Gastrocnemius medialis (tissue), 4 donors: Measurements from ENCODE around the gene PNMA8A. TPM values are rescaled to one million over a fixed set of nuclear protein-coding genes. Genes with fewer than 3 reads are reported as not detected.

Experiments used
- ATAC-seq, 2 donors: fragments of 150-250 bp; one replicate each; pipeline ENCODE4 v1.9.1; 2016
- DNase-seq, 2 donors: peaks; one replicate each; pipeline ENCODE4 v3.0.0-alpha.2; 2019
- H3K27ac ChIP-seq, 4 donors: fragments of 200-600 bp; sonication (generic); 1 replicate in 1 of 4; 2 replicates in 3 of 4; pipeline ENCODE4 v1.5.1; 2016 to 2018; ENCODE audit warnings: mild to moderate bottlenecking in 2 of 4, moderate library complexity in 1 of 4
- H3K27me3 ChIP-seq, 3 donors: fragments of 200-600 bp; sonication (generic) in 2 of 3; 1 replicate in 1 of 3; 2 replicates in 2 of 3; pipeline versions ENCODE4 v1.5.1 to v1.6.0; 2016 to 2019; ENCODE audit warnings: mild to moderate bottlenecking in 1 of 3, moderate library complexity in 1 of 3
- H3K36me3 ChIP-seq, 2 donors: fragments of 200-600 bp; sonication (generic) in 1 of 2; one replicate each; pipeline ENCODE4 v1.5.1; 2017 to 2018
- H3K4me1 ChIP-seq, 2 donors: fragments of 200-600 bp; sonication (generic) in 1 of 2; one replicate each; pipeline ENCODE4 v1.5.1; 2016 to 2017; ENCODE audit warnings: mild to moderate bottlenecking in 2 of 2
- H3K4me3 ChIP-seq, 4 donors: fragments of 200-600 bp; sonication (generic) in 3 of 4; 1 replicate in 1 of 4; 2 replicates in 3 of 4; pipeline ENCODE4 v1.5.1; 2016 to 2019; ENCODE audit warnings: mild to moderate bottlenecking in 2 of 4
- H3K9me3 ChIP-seq, 3 donors: fragments of 200-600 bp; sonication (generic) in 2 of 3; 1 replicate in 1 of 3; 2 replicates in 2 of 3; pipeline ENCODE4 v1.5.1; 2016 to 2019
- POLR2A ChIP-seq, 2 donors: fragments of 450-650 bp; IDR thresholded peaks; one replicate each; pipeline ENCODE4 v1.6.1; 2017; ENCODE audit warnings: antibody characterized with exemption in 2 of 2, mild to moderate bottlenecking in 2 of 2, moderate library complexity in 2 of 2
- in situ Hi-C, 4 donors: fragments of 200-750 bp; cut with MboI; loops; one replicate each; pipeline versions ENCODE4 v1.15.0 to v1.8.0; 2017; ENCODE audit warnings: low sequenced_read_pairs in 4 of 4
- intact Hi-C: fragments of 100-400 bp; cut with DNase I; formaldehyde crosslinking; loops from one replicate; pipeline ENCODE4 v1.15.1; 2023; ENCODE audit warnings: low total_unique reads
- total RNA-seq, 4 donors: library from RNA; depleted of rRNA; stranded (reverse); fragments of >200 nt; gene quantifications; one replicate each; pipeline versions ENCODE4 v1.1.0 to v1.2.3, GENCODE V29; 2016
- TF ChIP-seq, protein P1 (sequence below), 5 experiments: fragments of 450-650 bp in 3 of 5; fragments of 200-600 bp in 2 of 5; sonication (generic) in 2 of 5; IDR thresholded peaks in 4 of 5; conservative IDR thresholded peaks in 1 of 5; 1 replicate in 4 of 5; 2 replicates in 1 of 5; pipeline ENCODE4 v1.5.1; 2016 to 2019; ENCODE audit warnings: antibody characterized with exemption in 5 of 5, mild to moderate bottlenecking in 3 of 5, moderate library complexity in 3 of 5

Gene PNMA8A, protein sequence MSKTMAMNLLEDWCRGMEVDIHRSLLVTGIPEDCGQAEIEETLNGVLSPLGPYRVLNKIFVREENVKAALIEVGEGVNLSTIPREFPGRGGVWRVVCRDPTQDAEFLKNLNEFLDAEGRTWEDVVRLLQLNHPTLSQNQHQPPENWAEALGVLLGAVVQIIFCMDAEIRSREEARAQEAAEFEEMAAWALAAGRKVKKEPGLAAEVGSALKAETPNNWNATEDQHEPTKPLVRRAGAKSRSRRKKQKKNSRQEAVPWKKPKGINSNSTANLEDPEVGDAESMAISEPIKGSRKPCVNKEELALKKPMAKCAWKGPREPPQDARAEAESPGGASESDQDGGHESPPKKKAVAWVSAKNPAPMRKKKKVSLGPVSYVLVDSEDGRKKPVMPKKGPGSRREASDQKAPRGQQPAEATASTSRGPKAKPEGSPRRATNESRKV
- under 1 TPM in 3 of 4 donors, not detected in 1; 0.13 to 0.83 (median 0.60) TPM for total RNA-seq

- DNase-seq, result peak in 1 of 2 donors; percentile 20
- TF ChIP-seq, protein P1, sequence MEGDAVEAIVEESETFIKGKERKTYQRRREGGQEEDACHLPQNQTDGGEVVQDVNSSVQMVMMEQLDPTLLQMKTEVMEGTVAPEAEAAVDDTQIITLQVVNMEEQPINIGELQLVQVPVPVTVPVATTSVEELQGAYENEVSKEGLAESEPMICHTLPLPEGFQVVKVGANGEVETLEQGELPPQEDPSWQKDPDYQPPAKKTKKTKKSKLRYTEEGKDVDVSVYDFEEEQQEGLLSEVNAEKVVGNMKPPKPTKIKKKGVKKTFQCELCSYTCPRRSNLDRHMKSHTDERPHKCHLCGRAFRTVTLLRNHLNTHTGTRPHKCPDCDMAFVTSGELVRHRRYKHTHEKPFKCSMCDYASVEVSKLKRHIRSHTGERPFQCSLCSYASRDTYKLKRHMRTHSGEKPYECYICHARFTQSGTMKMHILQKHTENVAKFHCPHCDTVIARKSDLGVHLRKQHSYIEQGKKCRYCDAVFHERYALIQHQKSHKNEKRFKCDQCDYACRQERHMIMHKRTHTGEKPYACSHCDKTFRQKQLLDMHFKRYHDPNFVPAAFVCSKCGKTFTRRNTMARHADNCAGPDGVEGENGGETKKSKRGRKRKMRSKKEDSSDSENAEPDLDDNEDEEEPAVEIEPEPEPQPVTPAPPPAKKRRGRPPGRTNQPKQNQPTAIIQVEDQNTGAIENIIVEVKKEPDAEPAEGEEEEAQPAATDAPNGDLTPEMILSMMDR (IDR thresholded peaks at IDR 0.05 in 4 of 5, conservative IDR thresholded peaks at IDR 0.05 in 1 of 5), result no peak
- TF ChIP-seq POLR2A (IDR thresholded peaks at IDR 0.05), result no peak
- Histone ChIP-seq H3K36me3 (no peaks in the 10 kb centered on the region), H3K9me3 (no peaks in the 10 kb centered on the region), H3K4me3 (peak within 1 kb of the TSS; percentile 30 to 53 (median 46)), H3K27me3 (peaks cover 0 to 15% (median 3%) of the 10 kb centered on the region in 3 donors), H3K27ac (peak within 1 kb of the TSS; percentile 28 to 55 (median 36)), H3K4me1 (peaks cover 0 to 3% of the 10 kb centered on the region in 2 donors)
- intact Hi-C loops (no loop called here), in situ Hi-C loops (no loop called here)
- peak; percentile 33 to 57 for ATAC-seq
These were observed at the start of gene PNMA8A for GRCh38 chr19:46471116-46471733. Gene PNMA8A (minus strand): TSS chr19:46471563. CDS start chr19:46471035, 528 bp downstream.

GRCh38 chr19:46520616-46521015 lies 49.3 kb upstream of the PNMA8A start:
- Histone ChIP-seq H3K4me1 (no peaks in the 10 kb centered on the region), H3K4me3 (no peak overlapping the region), H3K27me3 (peaks cover 0 to 3% (median 0%) of the 10 kb centered on the region in 3 donors), H3K36me3 (no peaks in the 10 kb centered on the region), H3K9me3 (no peaks in the 10 kb centered on the region), H3K27ac (no peak overlapping the region)
- intact Hi-C loops, result no loop called here
- TF ChIP-seq, protein P1 (IDR thresholded peaks at IDR 0.05 in 4 of 5, conservative IDR thresholded peaks at IDR 0.05 in 1 of 5), result no peak
- TF ChIP-seq POLR2A (IDR thresholded peaks at IDR 0.05), result no peak
- DNase-seq (no peak), ATAC-seq (no peak)
- in situ Hi-C loops, result no loop called here

DNA sequence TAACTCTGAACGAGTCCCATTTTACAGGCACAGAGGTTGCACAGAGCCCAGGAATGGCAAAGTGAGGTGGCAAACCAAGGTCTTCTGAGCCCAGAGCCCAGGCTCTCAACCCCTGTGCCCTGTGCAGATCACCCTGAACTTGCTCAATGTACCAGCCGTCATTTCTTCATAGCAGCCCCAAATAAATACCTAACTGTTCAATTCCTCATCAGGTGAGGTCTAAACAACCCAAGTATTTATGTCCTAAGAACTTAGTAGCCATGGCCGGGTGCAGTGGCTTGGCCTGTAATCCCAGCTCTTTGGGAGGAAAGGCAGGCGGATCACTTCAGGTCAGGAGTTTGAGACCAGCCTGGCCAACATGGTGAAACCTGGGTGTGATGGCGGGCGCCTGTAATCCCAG lies 46.1 kb upstream of the PNMA8A start:
- no peaks in the 10 kb centered on the region for H3K9me3 ChIP-seq
- TF ChIP-seq POLR2A (IDR thresholded peaks at IDR 0.05), result no peak
- TF ChIP-seq, protein P1 (IDR thresholded peaks at IDR 0.05 in 4 of 5, conservative IDR thresholded peaks at IDR 0.05 in 1 of 5), result no peak
- intact Hi-C loops (no loop called here), in situ Hi-C loops (loop anchor here in 2 of 4 donors (10.0 kb wide), 2 partner anchors 113 to 123 kb away; no protein-coding TSS in a partner anchor)
- peaks cover 3 to 10% (median 7%) of the 10 kb centered on the region in 3 donors for H3K27me3 ChIP-seq
- DNase-seq (no peak), ATAC-seq (no peak)
- H3K36me3 ChIP-seq, result no peaks in the 10 kb centered on the region
- H3K27ac ChIP-seq, result no peak overlapping the region
- H3K4me1 ChIP-seq, result peaks cover 0 to 3% of the 10 kb centered on the region in 2 donors
- H3K4me3 ChIP-seq, result no peak overlapping the region

- peaks cover 3 to 10% (median 7%) of the 10 kb centered on the region in 3 donors for H3K27me3 ChIP-seq
- intact Hi-C loops (no loop called here), in situ Hi-C loops (loop anchor here in 2 of 4 donors (10.0 kb wide), 2 partner anchors 111 to 121 kb away; no protein-coding TSS in a partner anchor)
- H3K4me3 ChIP-seq, result no peak overlapping the region
- no peaks in the 10 kb centered on the region for H3K36me3 ChIP-seq
- DNase-seq (no peak), ATAC-seq (no peak)
- no peaks in the 10 kb centered on the region for H3K9me3 ChIP-seq
- H3K27ac ChIP-seq, result no peak overlapping the region
- H3K4me1 ChIP-seq, result peaks cover 0 to 3% of the 10 kb centered on the region in 2 donors
- TF ChIP-seq POLR2A (IDR thresholded peaks at IDR 0.05), result no peak
- TF ChIP-seq, protein P1 (IDR thresholded peaks at IDR 0.05 in 4 of 5, conservative IDR thresholded peaks at IDR 0.05 in 1 of 5), result peak in 3 of 5 experiments; percentile 25 to 42 (median 33)
These were observed 44.6 kb upstream of the PNMA8A start for GRCh38 chr19:46515879-46516350.
